ENCODE results near the gene ZNF322. TPM values are rescaled to one million over a fixed set of nuclear protein-coding genes. Genes with fewer than 3 reads are reported as not detected.
A peak's percentile ranks its signal among the peaks of the same experiment; 100 is the strongest.

The ZNF322 gene
- total RNA-seq, 2 experiments from 2014 or later: 0.92 to 0.93 TPM

- Mint-ChIP-seq H3K4me3 (no peak overlapping the region), H3K9me3 (no peaks in the 10 kb centered on the region), H3K27ac (no peak overlapping the region), H3K27me3 (peaks cover 27% of the 10 kb centered on the region), H3K36me3 (ENCODE audit: low read depth) (no peaks in the 10 kb centered on the region), H3K4me1 (ENCODE audit: low read depth) (peaks cover 27% of the 10 kb centered on the region)
- ChIA-PET CTCF (no interaction called here), POLR2A (no interaction called here)
- Histone ChIP-seq H3K4me1 (ENCODE audit: insufficient read depth, low read length) (peaks cover 25% of the 10 kb centered on the region), H3K27ac (ENCODE audit: low read depth in 1 of 2, low read length in 2 of 2) (no peak overlapping the region), H3K4me3 (ENCODE audit: low read length) (no peak overlapping the region), H3K27me3 (ENCODE audit: control insufficient read depth in 1 of 2, insufficient read depth in 2 of 2, low read length in 2 of 2) (peaks cover 14 to 20% of the 10 kb centered on the region in 2 experiments), H3K36me3 (ENCODE audit: insufficient read depth, low read length) (no peaks in the 10 kb centered on the region), H3K9me3 (ENCODE audit: control insufficient read depth in 1 of 2, insufficient read depth in 1 of 2, low read length in 2 of 2) (peaks cover 0 to 6% of the 10 kb centered on the region in 2 experiments)
- no peak for TF ChIP-seq CTCF (IDR thresholded peaks at IDR 0.05)
- ATAC-seq (ENCODE audit: poor library complexity) (no peak), DNase-seq (no peak)
- intact Hi-C loops (cut with DNase I, micrococcal nuclease): loop anchor here (5.0 to 10.0 kb wide), 2 partner anchors 548 to 1285 kb away; a partner anchor contains a TSS
These were observed 50.1 kb downstream of the ZNF322 start for GRCh38 chr6:26609463-26609862.

GRCh38 chr6:26607434-26608230 lies 51.9 kb downstream of the ZNF322 start:
- H3K27ac Mint-ChIP-seq: peak overlapping the region; percentile 21
- peak overlapping the region; percentile 75 for H3K4me3 Mint-ChIP-seq
- DNase-seq (peak; percentile 21 to 83 (median 49)), ATAC-seq (ENCODE audit: poor library complexity) (peak; percentile 99)
- peaks cover 11% of the 10 kb centered on the region for H3K4me1 ChIP-seq (ENCODE audit: insufficient read depth, low read length)
- H3K27ac ChIP-seq (ENCODE audit: low read depth in 1 of 2, low read length in 2 of 2): no peak overlapping the region
- intact Hi-C loops (cut with DNase I, micrococcal nuclease): loop anchor here (1.0 to 10.0 kb wide), 5 partner anchors 471 to 1287 kb away; a partner anchor contains a TSS
- no peaks in the 10 kb centered on the region for H3K9me3 ChIP-seq (ENCODE audit: control insufficient read depth in 1 of 2, insufficient read depth in 1 of 2, low read length in 2 of 2)
- peak; percentile 79 for TF ChIP-seq CTCF (IDR thresholded peaks at IDR 0.05)
- peak overlapping the region; percentile 42 for H3K4me3 ChIP-seq (ENCODE audit: low read length)
- no peaks in the 10 kb centered on the region for H3K36me3 Mint-ChIP-seq (ENCODE audit: low read depth)
- ChIA-PET CTCF (interaction anchor here (1.4 kb wide), 1 partner anchor 484 kb away, joined by 4 read pairs; no protein-coding TSS in a partner anchor), POLR2A (interaction anchor here (0.8 to 1.0 kb wide), 2 partner anchors 49 to 525 kb away, joined by 3 read pairs; a partner anchor contains a TSS)
- no peaks in the 10 kb centered on the region for H3K9me3 Mint-ChIP-seq
- H3K36me3 ChIP-seq (ENCODE audit: insufficient read depth, low read length): no peaks in the 10 kb centered on the region
- peaks cover 0 to 2% of the 10 kb centered on the region in 2 experiments for H3K27me3 ChIP-seq (ENCODE audit: control insufficient read depth in 1 of 2, insufficient read depth in 2 of 2, low read length in 2 of 2)
- peaks cover 9% of the 10 kb centered on the region for H3K27me3 Mint-ChIP-seq
- H3K4me1 Mint-ChIP-seq (ENCODE audit: low read depth): peaks cover 11% of the 10 kb centered on the region

DNA sequence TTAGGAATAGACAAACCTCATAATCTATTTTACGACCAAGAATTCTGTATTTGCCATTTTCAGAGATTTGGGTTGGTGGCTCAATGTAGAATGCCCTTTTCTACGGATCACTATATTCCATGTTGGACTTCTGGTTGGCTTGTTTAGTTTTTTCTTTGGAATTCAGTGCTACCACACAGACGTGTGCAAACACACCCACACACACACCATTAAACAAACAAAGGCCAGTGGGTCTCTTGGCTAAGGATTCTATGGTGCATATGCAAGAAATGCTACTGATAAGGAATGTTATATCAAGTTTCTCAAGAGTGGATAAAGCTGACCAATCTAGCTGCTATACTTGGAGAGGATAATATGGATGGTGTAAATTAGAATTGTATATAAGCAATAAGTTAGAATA lies 54.7 kb downstream of the ZNF322 start:
- H3K27ac Mint-ChIP-seq: no peak overlapping the region

More for the DNA sequence above, 54.7 kb downstream of the ZNF322 start:
- Mint-ChIP-seq H3K27me3 (no peaks in the 10 kb centered on the region), H3K4me3 (no peak overlapping the region), H3K36me3 (ENCODE audit: low read depth) (peaks cover 10% of the 10 kb centered on the region), H3K9me3 (no peaks in the 10 kb centered on the region), H3K4me1 (ENCODE audit: low read depth) (peaks cover 13% of the 10 kb centered on the region)
- Histone ChIP-seq H3K4me3 (ENCODE audit: low read length) (no peak overlapping the region), H3K27ac (ENCODE audit: low read depth in 1 of 2, low read length in 2 of 2) (no peak overlapping the region), H3K36me3 (ENCODE audit: insufficient read depth, low read length) (peaks cover 6% of the 10 kb centered on the region), H3K27me3 (ENCODE audit: control insufficient read depth in 1 of 2, insufficient read depth in 2 of 2, low read length in 2 of 2) (no peaks in the 10 kb centered on the region), H3K4me1 (ENCODE audit: insufficient read depth, low read length) (peaks cover 11% of the 10 kb centered on the region), H3K9me3 (ENCODE audit: control insufficient read depth in 1 of 2, insufficient read depth in 1 of 2, low read length in 2 of 2) (no peaks in the 10 kb centered on the region)
- intact Hi-C loops (cut with DNase I, micrococcal nuclease): loop anchor here (5.0 to 10.0 kb wide), 2 partner anchors 553 to 1290 kb away; a partner anchor contains a TSS
- DNase-seq: no peak
- CTCF ChIA-PET: no interaction called here
- no peak for TF ChIP-seq CTCF (IDR thresholded peaks at IDR 0.05)
- POLR2A ChIA-PET: no interaction called here
- no peak for ATAC-seq (ENCODE audit: poor library complexity)

Data from CD4-positive, alpha-beta T cell (primary cell).